Testis (tissue), 3 donors: Measurements from ENCODE around the gene APOD. TPM values are rescaled to one million over a fixed set of nuclear protein-coding genes. Genes with fewer than 3 reads are reported as not detected.

Experiments
- DNase-seq: peaks from one replicate; pipeline ENCODE4 v3.0.0-alpha.2; 2019
- H3K27ac ChIP-seq, 2 donors: fragments of 200-600 bp; sonication (generic); one replicate each; pipeline ENCODE4 v1.5.1; 2019
- H3K27me3 ChIP-seq: fragments of 200-600 bp; sonication (generic); one replicate; pipeline ENCODE4 v1.5.1; 2019
- H3K36me3 ChIP-seq: fragments of 200-600 bp; sonication (generic); one replicate; pipeline ENCODE4 v1.5.1; 2017; ENCODE audit warnings: low read depth; ENCODE audit errors: missing control alignments
- H3K4me1 ChIP-seq: fragments of 200-600 bp; sonication (generic); one replicate; pipeline ENCODE4 v1.5.1; 2019
- H3K4me3 ChIP-seq, 2 donors: fragments of 200-600 bp; sonication (generic); one replicate each; pipeline ENCODE4 v1.5.1; 2017 to 2019
- H3K9me3 ChIP-seq: fragments of 200-600 bp; sonication (generic); one replicate; pipeline ENCODE4 v1.5.1; 2017
- POLR2A ChIP-seq: fragments of 450-650 bp; IDR thresholded peaks from one replicate; pipeline ENCODE4 v1.6.1; 2017; ENCODE audit warnings: antibody characterized with exemption, mild to moderate bottlenecking, moderate library complexity
- WGBS, 2 donors: methylation state at CpG; one replicate each; pipeline ENCODE4 v1.1.5; 2018; 5-methylcytosine and 5-hydroxymethylcytosine counted together
- intact Hi-C: fragments of 100-400 bp; cut with DNase I; formaldehyde crosslinking; loops from one replicate; pipeline ENCODE4 v1.15.1; 2023; ENCODE audit warnings: low total_unique reads
- polyA plus RNA-seq: library from polyadenylated mRNA; stranded (reverse); fragments of 350-450 nt; fragmentation: Illumina TruSeq; extraction: RNeasy Lipid Tissue Mini Kit (QIAGEN cat#74804); gene quantifications from one replicate; pipeline ENCODE4 v1.2.3, GENCODE V29; 2014; ENCODE audit warnings: low read depth, low replicate concordance; ENCODE audit not compliant: insufficient read depth
- total RNA-seq, 2 donors: library from RNA; depleted of rRNA; stranded (reverse); fragments of >200 nt; gene quantifications; one replicate each; pipeline ENCODE4 v1.2.3, GENCODE V29; 2016
- TF ChIP-seq, protein P1 (sequence below), 3 experiments: fragments of 450-650 bp in 2 of 3; fragments of 200-600 bp in 1 of 3; sonication (generic) in 1 of 3; IDR thresholded peaks; one replicate each; pipeline ENCODE4 v1.5.1; 2016 to 2019; ENCODE audit warnings: antibody characterized with exemption in 3 of 3, mild to moderate bottlenecking in 2 of 3, moderate library complexity in 1 of 3

The APOD gene
- total and polyA plus RNA-seq, 3 donors from 2014 or later = 55.0 to 99.8 (median 83.9) TPM

DNA sequence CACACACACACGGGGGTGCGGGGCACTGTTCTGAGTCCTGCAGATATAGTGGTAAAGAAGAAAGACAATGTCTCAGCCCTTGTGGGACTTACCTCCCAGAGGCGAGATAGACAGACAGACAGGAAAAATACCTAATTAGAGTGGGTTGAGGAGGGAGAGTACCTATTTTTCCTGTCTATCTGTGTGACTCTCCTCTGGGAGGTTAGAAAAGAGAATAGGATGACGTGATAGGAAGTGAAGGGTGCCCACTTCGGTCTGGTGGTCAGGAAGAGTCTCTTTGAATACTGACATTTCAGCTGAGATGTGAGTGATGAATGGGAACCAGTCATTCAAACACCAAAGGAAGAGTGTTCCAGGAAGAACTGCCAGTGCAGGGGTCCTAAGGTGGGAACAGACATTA lies 4.1 kb upstream of the APOD start:
- Histone ChIP-seq H3K27ac (no peak overlapping the region), H3K4me3 (no peak overlapping the region), H3K27me3 (no peaks in the 10 kb centered on the region), H3K4me1 (peaks cover 8% of the 10 kb centered on the region), H3K9me3 (no peaks in the 10 kb centered on the region), H3K36me3 (no peaks in the 10 kb centered on the region)
- intact Hi-C loops = no loop called here
- 90 to 93% methylated on average over 5 of the region's 5 CpGs for whole genome bisulfite sequencing, 2 donors
- TF ChIP-seq, protein P1, sequence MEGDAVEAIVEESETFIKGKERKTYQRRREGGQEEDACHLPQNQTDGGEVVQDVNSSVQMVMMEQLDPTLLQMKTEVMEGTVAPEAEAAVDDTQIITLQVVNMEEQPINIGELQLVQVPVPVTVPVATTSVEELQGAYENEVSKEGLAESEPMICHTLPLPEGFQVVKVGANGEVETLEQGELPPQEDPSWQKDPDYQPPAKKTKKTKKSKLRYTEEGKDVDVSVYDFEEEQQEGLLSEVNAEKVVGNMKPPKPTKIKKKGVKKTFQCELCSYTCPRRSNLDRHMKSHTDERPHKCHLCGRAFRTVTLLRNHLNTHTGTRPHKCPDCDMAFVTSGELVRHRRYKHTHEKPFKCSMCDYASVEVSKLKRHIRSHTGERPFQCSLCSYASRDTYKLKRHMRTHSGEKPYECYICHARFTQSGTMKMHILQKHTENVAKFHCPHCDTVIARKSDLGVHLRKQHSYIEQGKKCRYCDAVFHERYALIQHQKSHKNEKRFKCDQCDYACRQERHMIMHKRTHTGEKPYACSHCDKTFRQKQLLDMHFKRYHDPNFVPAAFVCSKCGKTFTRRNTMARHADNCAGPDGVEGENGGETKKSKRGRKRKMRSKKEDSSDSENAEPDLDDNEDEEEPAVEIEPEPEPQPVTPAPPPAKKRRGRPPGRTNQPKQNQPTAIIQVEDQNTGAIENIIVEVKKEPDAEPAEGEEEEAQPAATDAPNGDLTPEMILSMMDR (IDR thresholded peaks at IDR 0.05) = no peak
- no peak for TF ChIP-seq POLR2A
- DNase-seq = no peak

DNA sequence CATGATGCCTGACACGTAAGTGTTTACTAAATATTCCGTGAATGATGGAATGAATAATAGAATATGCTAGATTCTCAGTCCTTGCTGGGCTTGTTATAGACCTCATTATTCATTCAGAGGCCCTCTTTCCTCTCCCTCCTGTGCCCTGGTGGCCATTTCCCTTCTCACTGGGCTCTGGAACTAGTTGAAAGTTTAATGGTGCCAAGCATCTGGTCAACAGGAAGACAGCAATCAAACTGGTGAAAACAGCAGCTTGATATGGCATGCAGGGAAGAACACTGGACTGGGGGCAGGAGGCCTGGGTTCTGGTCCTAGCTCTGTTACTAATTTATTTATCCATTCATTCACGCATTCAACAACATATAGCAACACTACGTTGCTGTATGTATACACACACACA lies 3.7 kb upstream of the APOD start:
- H3K36me3 ChIP-seq = no peaks in the 10 kb centered on the region
- no peaks in the 10 kb centered on the region for H3K27me3 ChIP-seq
- 94 to 96% methylated on average over 4 of the region's 4 CpGs for WGBS, 2 donors
- peaks cover 8% of the 10 kb centered on the region for H3K4me1 ChIP-seq
- H3K9me3 ChIP-seq = no peaks in the 10 kb centered on the region
- DNase-seq = no peak
- intact Hi-C loops = no loop called here
- no peak overlapping the region for H3K27ac ChIP-seq
- H3K4me3 ChIP-seq = no peak overlapping the region
- TF ChIP-seq, protein P1 (IDR thresholded peaks at IDR 0.05) = no peak
- TF ChIP-seq POLR2A = no peak

DNA sequence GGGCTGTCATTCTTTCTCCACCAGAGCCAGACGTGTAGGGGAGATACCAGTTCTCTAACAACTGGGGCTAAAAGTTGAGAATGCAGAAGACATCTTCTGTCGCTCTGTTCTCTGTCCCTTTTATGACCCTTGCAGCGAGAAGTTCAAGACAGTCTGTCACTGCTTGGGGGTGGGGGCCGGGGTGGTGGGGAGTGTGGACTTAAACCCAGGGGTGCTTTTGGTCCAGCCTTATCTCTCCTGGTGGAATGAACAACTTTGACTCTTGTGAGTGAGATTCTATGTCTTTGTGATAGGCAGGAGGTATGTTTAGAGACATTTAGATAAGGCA lies 767 bp upstream of the APOD start:
- no peak for DNase-seq
- TF ChIP-seq, protein P1 (IDR thresholded peaks at IDR 0.05) = no peak
- no peak for TF ChIP-seq POLR2A
- Histone ChIP-seq H3K4me1 (peaks cover 13% of the 10 kb centered on the region), H3K4me3 (no peak overlapping the region), H3K27me3 (no peaks in the 10 kb centered on the region), H3K9me3 (no peaks in the 10 kb centered on the region), H3K27ac (peak overlapping the region in 1 of 2 donors; percentile 81), H3K36me3 (no peaks in the 10 kb centered on the region)
- WGBS, 2 donors = 54 to 55% methylated on average over 4 of the region's 4 CpGs
- intact Hi-C loops = no loop called here

DNA sequence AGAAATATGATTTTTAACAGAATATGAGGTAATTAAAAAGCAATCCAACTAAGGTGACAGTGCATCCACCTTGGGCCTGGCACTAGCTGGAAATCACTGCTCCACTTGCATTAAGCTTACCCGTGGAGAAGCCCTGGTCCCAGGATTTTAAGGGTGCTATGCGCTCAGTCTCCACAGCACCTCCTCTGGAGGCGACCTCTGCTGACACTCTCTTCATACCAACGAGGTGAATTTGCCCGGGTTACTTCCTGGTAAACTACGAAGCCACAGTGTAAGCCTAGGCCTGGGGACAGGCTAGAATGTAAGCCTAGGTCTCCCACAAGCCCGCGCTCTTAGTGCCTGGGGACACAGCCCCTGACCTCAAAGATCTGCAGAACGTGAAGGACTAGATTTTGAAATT lies 793 bp downstream of the APOD start:
- no peaks in the 10 kb centered on the region for H3K27me3 ChIP-seq
- no peaks in the 10 kb centered on the region for H3K9me3 ChIP-seq
- DNase-seq = no peak
- H3K4me1 ChIP-seq = peaks cover 13% of the 10 kb centered on the region
- H3K4me3 ChIP-seq = peak overlapping the region in 1 of 2 donors; percentile 6
- 74 to 78% methylated on average over 9 of the region's 9 CpGs for WGBS, 2 donors
- peak overlapping the region in 1 of 2 donors; percentile 81 for H3K27ac ChIP-seq
- TF ChIP-seq, protein P1 (IDR thresholded peaks at IDR 0.05) = no peak
- no peak for TF ChIP-seq POLR2A
- no peaks in the 10 kb centered on the region for H3K36me3 ChIP-seq
- intact Hi-C loops = no loop called here

DNA sequence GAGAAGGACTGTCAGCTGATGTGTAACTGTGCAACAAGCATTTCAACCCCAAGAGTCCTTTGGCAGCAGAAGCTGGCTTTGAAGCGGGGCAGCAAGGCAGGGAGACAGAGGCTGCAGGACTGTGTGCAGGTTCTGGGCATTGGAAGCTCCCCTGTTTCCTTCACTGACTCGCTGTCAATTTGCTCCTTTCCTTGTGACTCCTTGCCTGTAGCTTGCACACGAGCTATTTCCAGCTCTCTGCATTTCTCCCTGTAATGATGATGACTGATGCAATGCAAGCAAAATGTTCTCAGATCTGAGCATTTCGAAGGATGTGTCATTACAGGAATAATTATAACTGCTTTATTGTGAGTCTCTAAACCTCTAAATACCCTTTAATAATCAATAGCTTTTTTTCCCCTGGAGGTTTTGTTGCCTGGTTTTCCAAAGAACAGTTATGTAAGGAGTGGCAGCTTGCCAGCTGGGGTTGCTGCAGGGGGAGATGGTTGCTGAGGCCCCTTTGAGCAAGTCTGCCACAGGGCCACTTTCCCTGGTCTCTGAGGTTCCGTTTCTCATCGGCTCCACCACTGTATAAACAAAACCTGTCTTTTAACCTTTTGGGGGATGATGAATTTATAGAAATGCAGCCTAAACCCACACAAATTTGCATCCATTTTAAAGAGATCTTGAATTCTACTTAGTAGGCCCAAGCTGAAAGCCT lies 2.8 kb downstream of the APOD start:
- intact Hi-C loops = no loop called here
- Histone ChIP-seq H3K4me3 (no peak overlapping the region), H3K9me3 (no peaks in the 10 kb centered on the region), H3K27me3 (no peaks in the 10 kb centered on the region), H3K4me1 (peaks cover 13% of the 10 kb centered on the region), H3K27ac (no peak overlapping the region), H3K36me3 (no peaks in the 10 kb centered on the region)
- TF ChIP-seq, protein P1 (IDR thresholded peaks at IDR 0.05) = no peak
- no peak for TF ChIP-seq POLR2A
- WGBS, 2 donors = 52 to 60% methylated on average over 6 of the region's 6 CpGs
- no peak for DNase-seq
